DMS153 (cell line): ENCODE results near the gene HGFAC.
"Not testable (repeated sequence)": the region's sequence is repeated elsewhere in the genome, so short reads cannot be mapped to it uniquely, and the experiment has no call there.

Experiments
- DNase-seq: peaks from one replicate; lab custom pipeline; 2025; lab: John Stamatoyannopoulos, UW

Gene HGFAC

DNA sequence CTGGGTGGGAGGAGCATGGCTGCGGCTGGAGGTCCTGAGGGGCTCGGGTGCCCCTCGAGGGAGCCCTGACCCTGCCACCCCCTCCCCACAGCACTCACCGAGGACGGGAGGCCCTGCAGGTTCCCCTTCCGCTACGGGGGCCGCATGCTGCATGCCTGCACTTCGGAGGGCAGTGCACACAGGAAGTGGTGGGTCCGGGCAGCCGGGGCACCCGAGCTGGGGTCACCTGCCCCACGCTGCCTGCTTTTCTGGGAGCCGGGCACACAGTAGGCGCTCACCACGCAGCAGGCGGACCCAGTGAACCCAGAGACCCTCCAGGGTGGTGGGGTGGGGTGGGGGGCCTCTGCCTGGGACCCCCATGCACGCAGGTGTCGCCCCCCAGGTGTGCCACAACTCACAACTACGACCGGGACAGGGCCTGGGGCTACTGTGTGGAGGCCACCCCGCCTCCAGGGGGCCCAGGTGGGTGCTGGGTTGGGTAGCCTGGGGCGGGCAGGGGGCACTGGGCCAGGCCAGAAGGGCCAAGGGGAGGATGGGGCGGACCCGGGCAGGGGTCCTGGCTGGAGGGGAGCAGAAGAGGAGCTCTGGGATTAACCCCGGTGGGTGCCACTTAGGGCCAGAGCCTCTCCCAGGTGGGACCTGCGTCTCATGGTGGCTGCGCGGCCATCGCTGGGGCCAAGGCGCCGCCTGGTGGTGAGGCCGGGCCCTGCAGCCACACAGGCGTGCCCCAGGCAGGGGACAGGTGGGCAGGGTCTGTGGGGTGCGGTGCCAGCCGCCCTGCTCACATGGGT is 1.4 kb downstream of the HGFAC start:
- DNase-seq = no peak

DNA sequence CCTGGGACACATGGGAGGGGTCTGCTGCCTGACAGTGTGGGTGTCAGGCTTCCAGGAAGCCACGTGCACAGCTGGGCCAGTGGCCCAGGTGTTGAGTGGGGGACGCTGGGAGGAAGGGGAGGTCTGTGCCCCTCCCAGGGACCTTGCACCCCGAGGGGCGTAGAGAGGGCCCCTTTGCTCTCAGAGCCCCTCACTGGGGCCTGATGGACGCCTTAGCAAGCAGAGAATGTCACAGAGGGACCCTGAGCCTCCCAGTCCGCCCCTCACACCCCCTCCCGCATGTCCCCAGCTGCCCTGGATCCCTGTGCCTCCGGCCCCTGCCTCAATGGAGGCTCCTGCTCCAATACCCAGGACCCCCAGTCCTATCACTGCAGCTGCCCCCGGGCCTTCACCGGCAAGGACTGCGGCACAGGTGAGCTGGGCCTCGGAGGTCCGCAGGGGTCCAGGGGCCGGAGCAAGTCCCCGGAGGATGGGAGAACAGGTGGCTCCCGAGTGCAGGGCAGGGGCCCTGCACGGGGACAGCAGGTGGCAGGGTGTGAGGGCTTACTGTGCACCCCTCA is 2.1 kb downstream of the HGFAC start:
- no peak for DNase-seq

DNA sequence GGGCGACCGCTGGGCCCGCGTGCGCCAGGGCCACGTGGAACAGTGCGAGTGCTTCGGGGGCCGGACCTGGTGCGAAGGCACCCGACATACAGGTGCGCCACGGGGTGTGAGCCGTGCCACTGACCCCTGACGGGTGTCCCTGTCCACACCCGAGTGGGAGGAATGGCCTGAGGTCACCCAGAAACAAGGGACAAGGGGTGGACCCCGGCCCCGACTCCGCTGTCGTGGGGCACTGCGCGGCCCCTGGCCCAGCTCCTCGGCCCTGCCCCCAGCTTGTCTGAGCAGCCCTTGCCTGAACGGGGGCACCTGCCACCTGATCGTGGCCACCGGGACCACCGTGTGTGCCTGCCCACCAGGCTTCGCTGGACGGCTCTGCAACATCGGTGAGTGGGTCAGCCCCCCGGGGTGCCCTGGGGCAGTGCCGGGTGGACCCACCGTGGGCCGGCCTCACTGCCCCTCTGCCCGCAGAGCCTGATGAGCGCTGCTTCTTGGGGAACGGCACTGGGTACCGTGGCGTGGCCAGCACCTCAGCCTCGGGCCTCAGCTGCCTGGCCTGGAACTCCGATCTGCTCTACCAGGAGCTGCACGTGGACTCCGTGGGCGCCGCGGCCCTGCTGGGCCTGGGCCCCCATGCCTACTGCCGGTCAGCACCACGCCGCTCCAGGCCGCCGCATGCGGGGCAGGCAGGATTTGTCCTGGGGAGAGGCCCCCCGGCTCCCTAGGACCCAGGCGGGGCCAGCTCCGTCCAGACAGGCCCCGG is 2.8 kb downstream of the HGFAC start:
- no peak for DNase-seq

DNA sequence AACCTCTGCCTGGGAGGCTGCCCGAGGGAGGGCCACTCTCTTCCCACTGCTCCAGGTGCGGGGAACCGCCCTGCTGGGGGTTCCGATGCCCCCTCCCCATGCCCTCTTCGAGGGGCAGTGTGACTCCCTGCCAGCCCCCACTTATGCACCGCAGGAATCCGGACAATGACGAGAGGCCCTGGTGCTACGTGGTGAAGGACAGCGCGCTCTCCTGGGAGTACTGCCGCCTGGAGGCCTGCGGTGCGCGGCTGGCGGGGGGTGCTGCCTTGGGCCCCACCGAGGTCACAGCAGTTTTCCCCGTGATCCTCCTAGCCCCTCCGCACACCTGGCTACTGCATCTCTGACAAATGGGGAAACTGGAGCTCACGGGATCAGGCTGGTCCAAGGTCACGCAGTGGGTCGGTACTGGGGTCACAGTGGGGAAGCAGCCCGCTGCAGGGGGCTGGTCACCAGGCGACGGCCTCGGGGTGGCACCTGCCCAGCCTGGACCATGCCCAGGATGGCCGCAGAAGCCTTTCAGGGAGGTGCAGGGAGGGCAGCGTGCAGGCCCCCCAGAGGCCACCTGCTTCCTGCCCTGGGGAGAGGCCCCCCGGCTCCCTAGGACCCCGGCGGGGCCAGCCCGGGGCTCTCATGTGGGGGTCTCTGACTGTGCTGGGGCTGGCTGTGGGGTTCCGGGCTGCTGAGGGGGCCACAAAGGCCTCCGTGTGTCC is 3.5 kb downstream of the HGFAC start:
- DNase-seq = no peak

DNA sequence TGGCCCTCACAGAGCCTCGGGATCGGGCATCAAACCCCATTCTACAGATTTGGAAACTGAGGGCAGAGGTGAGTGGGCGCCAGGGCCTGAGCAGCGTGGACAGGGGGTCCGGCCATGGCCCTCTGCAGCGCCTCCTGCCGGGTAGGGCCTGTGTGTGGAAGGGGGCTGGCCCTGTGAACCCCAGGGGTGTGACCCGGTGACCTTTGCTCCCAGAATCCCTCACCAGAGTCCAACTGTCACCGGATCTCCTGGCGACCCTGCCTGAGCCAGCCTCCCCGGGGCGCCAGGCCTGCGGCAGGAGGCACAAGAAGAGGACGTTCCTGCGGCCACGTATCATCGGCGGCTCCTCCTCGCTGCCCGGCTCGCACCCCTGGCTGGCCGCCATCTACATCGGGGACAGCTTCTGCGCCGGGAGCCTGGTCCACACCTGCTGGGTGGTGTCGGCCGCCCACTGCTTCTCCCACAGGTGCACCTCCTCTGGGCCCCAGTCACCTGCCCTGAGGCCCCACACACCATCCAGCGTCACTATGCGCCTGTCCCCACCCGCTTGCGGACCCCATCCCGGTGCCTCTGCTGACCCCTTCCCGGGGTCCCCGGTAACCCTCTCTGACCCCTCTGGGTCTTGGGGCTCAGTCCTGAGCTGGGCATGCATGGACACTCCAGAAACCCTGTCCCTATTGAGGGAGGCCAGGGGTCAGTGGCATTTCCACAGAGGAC is 4.2 kb downstream of the HGFAC start:
- no peak for DNase-seq

DNA sequence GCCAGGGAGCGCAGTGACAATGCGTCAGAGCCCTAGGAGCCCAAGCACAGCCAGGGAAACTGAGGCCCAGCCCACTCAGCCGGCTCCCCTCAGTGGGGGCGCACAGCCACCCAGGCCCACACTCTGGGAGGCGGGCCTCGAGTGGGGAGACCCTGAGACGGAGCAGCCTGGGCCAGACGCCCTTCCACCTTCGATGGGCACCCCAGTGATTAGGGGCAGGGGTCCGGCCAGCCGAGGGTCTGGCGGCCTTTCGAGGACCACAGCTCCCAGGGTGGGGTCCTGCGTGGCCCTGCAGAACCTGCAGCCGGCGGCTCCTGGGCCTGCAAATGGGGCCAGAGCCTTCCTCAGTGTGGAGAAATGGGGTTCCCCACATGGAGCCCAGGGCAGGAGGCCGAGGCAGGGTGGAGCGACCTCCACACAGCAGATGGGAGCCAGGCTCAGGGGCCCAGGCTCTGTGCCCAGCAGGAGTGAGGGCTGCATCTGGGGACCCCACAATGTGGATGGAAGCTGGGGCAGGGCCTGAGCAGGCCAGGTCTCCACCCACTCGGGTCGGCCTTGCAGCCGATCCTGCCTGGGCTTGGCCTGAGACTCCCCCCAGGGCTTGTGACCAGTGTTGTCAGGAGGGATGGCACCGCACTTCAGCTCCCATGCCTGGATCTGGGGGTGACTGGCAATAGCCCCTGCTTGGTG is 5.0 kb downstream of the HGFAC start:
- DNase-seq = no peak

DNA sequence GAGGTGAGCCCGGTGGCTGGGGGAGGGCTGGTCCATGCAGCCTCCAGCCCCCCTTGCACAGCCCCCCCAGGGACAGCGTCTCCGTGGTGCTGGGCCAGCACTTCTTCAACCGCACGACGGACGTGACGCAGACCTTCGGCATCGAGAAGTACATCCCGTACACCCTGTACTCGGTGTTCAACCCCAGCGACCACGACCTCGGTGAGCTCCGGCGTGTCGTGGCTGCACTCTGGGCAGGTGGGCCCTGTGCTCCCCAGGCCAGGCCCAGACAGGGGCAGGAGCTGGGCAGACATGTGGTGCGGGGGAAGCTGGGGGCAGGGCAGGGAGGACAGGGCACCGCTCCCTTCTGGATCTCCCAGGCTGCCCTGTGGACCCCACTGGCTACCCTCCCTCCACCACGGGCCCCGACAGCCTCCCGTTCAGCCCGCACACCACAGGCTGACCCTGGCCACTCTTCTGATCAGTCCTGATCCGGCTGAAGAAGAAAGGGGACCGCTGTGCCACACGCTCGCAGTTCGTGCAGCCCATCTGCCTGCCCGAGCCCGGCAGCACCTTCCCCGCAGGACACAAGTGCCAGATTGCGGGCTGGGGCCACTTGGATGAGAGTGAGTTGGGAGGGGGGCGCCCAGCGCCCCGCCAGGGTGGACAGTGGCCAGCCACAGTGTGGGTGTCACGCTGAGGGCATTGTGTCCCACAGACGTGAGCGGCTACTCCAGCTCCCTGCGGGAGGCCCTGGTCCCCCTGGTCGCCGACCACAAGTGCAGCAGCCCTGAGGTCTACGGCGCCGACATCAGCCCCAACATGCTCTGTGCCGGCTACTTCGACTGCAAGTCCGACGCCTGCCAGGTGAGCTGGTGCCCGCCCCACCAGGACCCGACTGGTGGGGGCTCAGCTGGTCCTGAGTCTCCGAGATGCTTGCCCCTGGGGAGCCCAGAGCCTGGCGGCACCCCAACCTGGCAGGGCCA is 5.9 kb downstream of the HGFAC start:
- no peak for DNase-seq

DNA sequence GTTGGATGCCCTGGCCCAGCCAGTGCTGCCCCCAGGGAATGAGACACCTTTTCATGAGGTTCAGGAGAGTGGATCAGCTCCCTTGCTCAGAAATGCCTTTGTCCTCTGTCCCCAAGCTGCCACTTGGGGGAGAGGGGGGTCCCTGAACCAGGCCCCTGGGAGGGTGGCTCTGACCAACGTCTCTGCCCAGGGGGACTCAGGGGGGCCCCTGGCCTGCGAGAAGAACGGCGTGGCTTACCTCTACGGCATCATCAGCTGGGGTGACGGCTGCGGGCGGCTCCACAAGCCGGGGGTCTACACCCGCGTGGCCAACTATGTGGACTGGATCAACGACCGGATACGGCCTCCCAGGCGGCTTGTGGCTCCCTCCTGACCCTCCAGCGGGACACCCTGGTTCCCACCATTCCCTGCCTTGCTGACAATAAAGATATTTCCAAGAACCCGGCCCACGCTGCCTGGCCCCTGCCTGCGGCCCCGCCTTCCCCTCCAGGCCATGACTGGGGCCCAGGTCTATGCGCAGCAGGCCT is 7.3 kb downstream of the HGFAC start:
- no peak for DNase-seq

DNA sequence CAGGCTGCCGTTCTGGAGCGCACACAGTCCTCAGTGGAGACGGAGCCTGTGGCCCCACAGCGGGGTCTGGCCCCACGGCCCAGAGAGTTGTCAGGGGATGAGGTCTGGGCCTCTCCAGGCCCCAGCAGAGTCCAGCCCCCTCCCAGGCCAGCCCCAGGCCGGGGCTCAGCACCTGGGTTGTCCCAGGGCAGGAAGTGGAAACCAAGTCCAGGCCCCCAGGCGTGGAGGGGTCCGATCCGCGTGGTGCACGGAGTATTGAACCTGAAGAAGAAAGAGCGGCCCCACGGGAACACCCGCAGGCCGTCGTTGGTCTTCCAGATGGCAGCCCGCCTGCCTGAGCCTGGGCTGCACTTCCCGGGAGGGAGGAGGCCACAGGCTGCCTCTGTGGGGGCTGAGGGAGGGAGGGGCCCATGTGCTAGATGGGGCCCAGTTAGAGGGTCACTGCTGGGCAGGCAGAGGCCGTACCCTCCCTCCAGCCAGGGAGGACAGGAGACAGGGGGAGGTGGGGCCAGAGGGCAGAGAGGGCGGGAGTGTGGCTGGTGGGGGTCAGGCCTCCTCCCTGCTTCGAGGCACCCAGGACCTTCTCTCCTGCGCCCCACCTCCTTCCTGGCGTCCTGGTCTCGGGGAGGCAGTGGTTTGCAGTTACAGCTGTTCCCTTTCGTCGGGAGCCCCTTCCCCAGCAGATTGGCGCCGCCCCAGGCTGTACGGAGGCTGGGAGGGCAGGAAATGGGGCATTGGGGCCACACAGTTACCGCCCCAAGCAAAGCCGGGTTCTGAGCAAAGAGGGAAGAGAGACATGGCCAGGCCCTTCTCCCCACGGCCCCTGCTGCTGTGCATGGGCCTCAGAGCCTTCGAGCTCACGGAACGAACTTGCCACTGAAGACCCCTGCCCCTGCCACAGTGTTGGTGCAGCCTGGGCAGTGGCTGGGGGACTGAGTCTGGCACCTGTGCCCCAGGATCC is 8.1 kb downstream of the HGFAC start:
- no peak for DNase-seq

DNA sequence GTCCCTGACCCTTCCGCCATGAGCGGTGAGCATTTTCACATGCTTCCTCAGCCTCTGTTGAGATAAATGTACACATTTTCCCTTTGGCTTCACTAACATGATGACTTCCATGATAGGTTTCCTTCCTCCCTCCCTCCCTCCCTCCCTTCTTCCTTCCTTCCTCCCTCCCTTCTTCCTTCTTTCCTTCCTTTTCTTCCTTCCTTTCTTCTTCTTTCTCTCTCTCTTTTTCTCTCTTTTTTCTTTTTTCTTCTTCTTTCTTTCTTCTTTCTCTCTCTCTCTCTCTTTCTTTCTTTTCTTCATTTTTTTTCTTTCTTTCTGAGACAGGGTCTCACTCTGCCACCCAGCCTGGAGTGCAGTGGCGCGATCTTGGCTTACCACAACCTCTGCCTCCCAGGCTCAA is 8.9 kb downstream of the HGFAC start:
- DNase-seq = no peak

DNA sequence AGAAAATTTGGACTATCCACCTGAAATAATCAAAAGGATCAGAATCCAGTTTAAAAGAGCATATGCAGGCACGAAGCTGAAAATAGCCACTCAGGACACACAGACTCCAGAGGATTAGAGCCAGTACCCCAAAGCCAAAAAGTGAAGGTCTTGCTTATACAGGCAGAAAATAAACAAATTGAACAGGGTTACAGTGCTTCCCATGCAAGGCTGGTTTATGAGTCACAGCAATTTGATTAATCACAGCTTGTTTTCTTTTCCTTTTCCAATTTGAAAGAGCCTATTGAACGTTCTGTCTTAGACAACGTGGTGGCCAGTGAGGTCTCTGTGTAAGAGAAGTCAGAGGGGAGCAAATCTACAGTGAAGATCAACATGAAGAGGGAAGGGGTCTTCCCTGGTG is 10.2 kb downstream of the HGFAC start:
- no peak for DNase-seq

DNA sequence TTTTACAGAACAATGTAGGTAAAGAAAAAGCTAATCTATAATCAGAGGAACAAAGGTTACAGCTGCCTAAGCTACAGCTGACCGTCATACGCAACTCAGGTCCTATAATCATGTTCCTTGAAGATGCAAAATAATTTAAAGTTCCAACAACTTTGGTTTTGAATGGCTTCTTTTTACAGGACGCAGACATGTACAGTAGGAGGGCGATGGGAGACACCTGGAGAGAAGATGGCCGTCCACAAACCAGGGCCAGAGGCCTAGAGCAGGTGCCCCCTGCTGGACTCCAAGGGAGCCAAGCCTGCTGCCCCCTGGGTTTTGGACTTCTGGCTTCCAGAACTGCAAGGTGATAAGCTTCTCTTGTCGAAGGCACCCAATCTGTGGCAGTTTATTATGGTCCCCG is 10.6 kb downstream of the HGFAC start:
- no peak for DNase-seq

DNA sequence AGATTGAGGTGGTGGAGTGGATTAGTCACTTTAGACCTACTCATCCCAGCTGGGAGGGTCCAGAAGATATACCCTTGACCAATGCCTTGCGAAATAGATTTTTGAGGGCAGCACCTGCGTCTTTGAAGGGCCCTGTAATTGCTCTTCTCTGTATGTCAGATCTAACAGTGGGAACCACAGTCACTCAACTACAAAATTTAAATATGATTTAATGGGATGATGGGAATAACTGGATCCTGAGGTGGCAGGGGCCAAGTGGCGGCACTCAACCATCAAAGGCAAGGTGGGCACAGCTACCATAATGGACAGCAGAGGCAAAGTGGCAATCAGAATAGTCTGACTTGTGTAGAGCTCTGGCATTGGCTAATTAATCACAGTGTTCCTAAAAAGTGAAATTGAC is 13.8 kb downstream of the HGFAC start:
- not testable (repeated sequence) for DNase-seq

DNA sequence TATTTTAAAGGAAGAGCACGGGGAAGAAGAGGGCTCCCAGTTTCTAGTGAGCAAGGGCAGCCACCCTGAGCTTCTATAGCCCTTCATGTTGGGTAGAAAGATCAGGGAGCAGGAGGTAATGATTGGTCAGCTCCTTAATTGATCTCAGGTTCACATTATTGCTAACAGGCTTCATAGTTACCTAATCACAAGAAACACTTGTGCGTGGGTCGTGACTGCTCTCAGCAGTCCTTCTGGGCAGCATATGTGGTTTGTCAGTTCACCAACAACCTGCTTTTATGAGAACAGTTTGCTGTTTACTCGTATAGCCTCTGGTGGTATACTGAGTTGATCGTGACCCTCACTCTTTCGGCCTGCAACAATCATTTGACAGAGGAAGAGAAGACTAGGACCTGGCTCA is 16.6 kb downstream of the HGFAC start:
- no peak for DNase-seq

DNA sequence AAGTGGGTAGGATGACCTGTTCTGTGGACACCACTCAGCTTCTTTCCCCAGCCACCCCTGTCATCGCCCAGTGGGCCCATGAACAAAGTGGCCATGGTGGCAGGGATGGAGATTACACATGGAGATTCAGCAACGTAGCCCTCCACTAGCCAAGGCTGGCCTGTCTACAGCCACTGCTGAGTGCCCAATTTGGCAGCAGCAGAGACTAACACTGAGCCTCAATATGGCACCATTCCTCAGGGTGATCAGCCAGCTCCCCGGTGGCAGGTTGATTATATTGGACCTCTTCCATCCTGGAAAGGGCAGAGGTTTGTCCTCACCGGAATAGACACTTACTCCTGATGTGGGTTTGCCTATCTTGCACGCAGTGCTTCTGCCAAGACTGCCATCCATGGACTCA is 17.4 kb downstream of the HGFAC start:
- not testable (repeated sequence) for DNase-seq

DNA sequence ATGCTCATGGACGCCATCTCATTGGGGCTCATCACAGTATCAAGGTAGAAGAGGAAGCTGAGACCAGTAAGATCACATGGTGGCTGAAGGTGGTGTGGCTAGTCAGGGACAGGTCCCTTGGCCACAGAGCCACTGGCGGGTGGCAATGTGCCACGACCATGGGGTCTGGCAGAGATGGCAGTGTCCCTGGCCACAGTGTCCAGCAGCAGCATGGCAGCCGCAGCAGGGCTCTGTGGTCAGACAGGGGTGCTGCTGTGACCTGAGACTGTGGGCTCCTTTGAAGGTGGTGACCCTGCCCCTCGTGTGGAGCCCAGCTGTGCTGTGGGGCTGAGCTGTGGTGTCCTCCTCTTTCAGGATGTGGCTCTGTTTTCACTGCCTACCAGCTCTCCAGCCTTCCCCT is 19.2 kb downstream of the HGFAC start:
- no peak for DNase-seq

DNA sequence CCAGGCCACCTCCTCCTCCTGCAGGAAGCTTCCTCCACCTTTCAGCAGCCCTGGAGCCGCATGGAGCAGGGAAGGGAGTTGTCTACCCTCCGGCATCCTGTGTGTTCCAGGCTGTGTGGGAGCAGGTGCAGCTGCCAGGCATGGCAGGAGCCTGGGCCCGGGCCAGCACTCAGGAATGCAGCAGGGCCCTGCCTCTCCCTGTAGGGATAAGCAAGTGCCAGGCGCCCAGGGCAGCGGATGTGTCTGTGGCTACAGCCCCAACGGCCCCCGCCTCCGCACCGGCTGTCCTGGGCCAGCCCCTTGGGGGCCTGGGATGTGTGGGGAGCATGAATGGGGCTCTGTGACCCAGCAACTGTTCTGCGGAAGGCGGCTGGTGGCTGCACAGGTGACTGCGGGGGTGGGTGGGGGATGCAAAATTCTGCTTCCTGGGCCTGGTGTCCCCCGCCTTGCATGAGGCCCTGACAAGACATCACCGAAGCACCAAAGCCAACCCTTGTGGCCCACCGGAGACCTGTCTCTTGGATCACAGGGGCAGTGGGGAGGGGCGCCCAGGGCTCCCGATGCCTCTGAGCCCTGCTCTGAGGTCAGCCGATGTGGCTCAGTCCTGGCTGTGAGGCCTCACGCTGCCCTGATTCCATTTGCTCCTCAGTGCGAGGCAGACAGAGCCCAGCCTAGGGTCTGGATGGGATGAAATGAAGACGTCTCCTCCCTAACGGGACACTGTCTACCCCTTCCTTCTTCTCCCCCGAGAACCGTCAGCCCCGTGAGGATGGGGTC is 19.9 kb downstream of the HGFAC start:
- DNase-seq = peak; percentile 17

DNA sequence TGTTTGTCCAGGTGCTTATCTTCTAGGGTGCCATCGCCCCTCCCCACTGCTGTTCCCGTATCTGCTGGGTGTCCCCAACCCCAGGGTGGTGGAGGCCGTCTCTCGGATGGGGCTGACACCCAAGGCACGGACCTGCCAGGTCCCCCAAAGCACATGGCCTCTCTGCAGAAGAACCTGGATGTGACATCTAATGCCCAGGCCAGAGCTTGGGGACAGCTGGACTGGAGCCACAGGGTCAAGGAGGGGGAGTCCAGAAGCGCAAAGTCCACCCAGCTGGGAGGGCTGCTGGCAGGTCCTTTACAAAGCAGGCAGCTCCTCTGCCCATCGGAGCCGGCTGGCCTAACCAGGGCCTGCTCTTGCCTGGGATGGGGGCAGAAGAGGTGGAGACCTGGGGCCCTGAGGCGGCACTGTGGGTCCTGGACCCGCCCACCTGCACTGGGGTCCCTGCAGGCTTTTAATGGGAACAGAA is 20.6 kb downstream of the HGFAC start:
- DNase-seq = no peak
